SH-SY5Y (cell line): ENCODE results near the gene IGSF8.

Source experiments
- GATA2 ChIP-seq: IDR thresholded peaks from 2 replicates; pipeline ENCODE4 v1.6.1; 2011; ENCODE audit warnings: mild to moderate bottlenecking, low read depth, low read length
- GATA3 ChIP-seq: IDR thresholded peaks from 2 replicates; pipeline ENCODE4 v1.6.1; 2011; ENCODE audit warnings: low read depth, mild to moderate bottlenecking, low read length, moderate library complexity

- TF ChIP-seq GATA3 (no peak), GATA2 (no peak)
Observed at GRCh38 chr1:160117709-160118183, 19.3 kb upstream of the IGSF8 start.
